ENCODE results near the gene AWAT1.
"Not testable (repeated sequence)": the region's sequence is repeated elsewhere in the genome, so short reads cannot be mapped to it uniquely, and the experiment has no call there.

Gene AWAT1

DNA sequence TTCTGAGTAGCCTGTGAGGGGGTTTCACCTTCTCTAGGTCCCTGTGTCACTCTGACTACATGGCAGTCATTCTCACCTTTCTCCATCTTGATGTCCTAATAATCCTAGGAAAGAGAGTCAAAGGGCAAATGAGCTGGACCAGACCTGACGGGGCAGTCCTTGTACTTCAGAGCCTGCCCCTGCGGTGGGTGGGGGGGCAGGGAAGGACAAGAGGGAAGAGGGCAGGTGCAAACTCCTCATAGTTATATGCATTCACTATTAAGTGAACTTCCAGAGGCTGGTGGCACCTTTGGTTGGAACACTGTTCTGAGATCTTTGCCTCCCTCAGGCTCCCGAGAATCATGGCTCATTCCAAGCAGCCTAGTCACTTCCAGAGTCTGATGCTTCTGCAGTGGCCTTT lies at the start of gene AWAT1:
Gene AWAT1, plus strand, starts transcription at position 301 of the 400 bp plus-strand sequence. Its CDS starts 41 bp downstream, at position 342.
- H3K27ac ChIP-seq, result no peak within 1 kb of the TSS
- TF ChIP-seq Cebpa-rat (IDR thresholded peaks at IDR 0.05), result no peak
- H3K4me2 ChIP-seq, result no peak within 1 kb of the TSS
- no peaks in the 10 kb centered on the region for H3K4me1 ChIP-seq
- H3K27me3 ChIP-seq, result peaks cover 80% of the 10 kb centered on the region
- H3K4me3 ChIP-seq, result no peak within 1 kb of the TSS
- H3K36me3 ChIP-seq, result no peaks in the 10 kb centered on the region
- no peaks in the 10 kb centered on the region for H3K9me3 ChIP-seq
- no peak within 1 kb of the TSS for H3K9ac ChIP-seq
- H4K20me1 ChIP-seq, result peaks cover 6% of the 10 kb centered on the region; the same call in 1 of the 2 replicates

DNA sequence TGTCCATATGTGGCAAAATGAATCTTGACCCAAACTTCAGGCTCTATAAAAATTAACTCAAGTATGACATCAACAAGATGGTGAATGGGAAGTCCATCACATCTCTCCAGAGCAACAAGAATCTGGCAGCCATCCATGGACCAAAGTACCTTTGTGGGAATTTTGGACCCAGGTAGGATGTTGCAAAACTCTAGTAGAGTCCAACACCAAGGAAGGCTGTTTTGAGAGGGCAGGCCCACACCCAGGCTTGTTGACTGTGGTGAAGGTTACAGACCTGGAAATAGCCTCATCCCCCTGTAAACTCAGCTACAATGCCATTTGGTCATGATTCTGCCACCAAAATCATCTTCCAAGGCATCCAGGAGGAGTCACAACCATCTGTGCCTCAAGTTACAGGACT lies 44.2 kb upstream of the AWAT1 start:
- H3K27me3 ChIP-seq, result peaks cover 50% of the 10 kb centered on the region
- no peak for TF ChIP-seq Cebpa-rat (IDR thresholded peaks at IDR 0.05)
- H3K9ac ChIP-seq, result no peak overlapping the region
- H3K36me3 ChIP-seq, result no peaks in the 10 kb centered on the region
- peaks cover 15% of the 10 kb centered on the region for H3K9me3 ChIP-seq
- no peaks in the 10 kb centered on the region for H4K20me1 ChIP-seq
- H3K4me2 ChIP-seq, result no peak overlapping the region
- no peak overlapping the region for H3K27ac ChIP-seq
- H3K4me1 ChIP-seq, result no peaks in the 10 kb centered on the region
- H3K4me3 ChIP-seq, result no peak overlapping the region

DNA sequence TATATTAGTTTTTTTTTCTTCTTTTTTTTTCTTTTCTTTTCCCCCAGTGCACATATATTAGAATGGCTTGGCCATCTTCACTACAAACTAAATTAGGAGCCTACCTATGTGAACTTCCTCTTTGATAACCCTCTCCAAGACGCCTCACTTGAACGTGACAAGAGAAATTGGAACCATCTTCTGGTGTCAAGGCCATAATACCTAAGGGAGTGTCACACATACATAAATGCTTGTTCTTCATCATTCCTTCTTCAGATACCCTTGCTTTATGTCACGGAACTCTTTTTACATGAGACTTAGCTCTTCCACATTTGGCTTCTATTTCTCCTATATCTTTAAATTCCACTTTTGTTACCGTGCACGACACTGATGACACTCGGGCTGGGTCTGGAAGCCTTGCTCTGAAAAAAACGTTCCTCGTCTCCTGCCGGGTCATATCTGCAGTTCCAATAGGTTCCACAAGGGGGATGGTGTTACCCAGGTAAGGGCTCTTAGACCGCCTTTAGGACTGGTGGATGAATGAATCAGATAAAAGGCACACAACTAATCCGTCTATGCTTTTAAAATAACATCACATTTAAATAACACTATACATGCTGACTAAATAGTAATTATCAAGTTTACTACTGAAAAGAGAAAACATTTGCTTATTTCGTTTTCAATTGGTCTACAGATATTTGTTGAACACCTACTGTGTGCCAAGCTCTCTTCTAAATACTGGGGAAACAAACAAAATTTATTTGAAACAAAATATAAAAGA lies 37.3 kb upstream of the AWAT1 start:
- no peaks in the 10 kb centered on the region for H3K4me1 ChIP-seq
- no peak overlapping the region for H3K9ac ChIP-seq
- no peak overlapping the region for H3K27ac ChIP-seq
- no peak overlapping the region for H3K4me3 ChIP-seq
- peaks cover 9% of the 10 kb centered on the region; the same call in 1 of the 2 replicates for H3K9me3 ChIP-seq
- peaks cover 66% of the 10 kb centered on the region for H3K27me3 ChIP-seq
- TF ChIP-seq Cebpa-rat (IDR thresholded peaks at IDR 0.05), result no peak
- no peaks in the 10 kb centered on the region for H4K20me1 ChIP-seq
- no peak overlapping the region for H3K4me2 ChIP-seq
- no peaks in the 10 kb centered on the region for H3K36me3 ChIP-seq

DNA sequence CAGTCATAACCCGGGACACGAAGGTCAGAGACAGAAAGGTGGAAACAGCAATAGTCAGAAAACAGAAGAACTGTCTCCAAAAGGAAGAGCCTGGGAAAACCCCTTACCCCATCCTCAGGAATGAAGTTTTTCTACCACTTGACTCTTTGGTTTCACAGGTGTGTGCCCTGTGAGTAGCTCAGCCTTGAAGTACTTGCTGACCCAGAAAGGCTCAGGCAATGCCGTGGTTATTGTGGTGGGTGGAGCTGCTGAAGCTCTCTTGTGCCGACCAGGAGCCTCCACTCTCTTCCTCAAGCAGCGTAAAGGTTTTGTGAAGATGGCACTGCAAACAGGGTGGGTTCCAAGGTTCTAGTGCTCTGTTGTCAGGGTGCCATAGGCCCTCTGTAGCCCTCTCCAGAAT lies 32.7 kb upstream of the AWAT1 start:
- H3K27me3 ChIP-seq, result peaks cover 89% of the 10 kb centered on the region
- no peak for TF ChIP-seq Cebpa-rat (IDR thresholded peaks at IDR 0.05)
- no peak overlapping the region for H3K9ac ChIP-seq
- H3K9me3 ChIP-seq, result 0 out of 2 replicates have a peak, but pooled peaks cover 5% of the 10 kb centered on the region
- H3K4me3 ChIP-seq, result no peak overlapping the region
- no peaks in the 10 kb centered on the region for H4K20me1 ChIP-seq
- no peaks in the 10 kb centered on the region for H3K4me1 ChIP-seq
- no peak overlapping the region for H3K4me2 ChIP-seq
- no peaks in the 10 kb centered on the region for H3K36me3 ChIP-seq
- H3K27ac ChIP-seq, result no peak overlapping the region

DNA sequence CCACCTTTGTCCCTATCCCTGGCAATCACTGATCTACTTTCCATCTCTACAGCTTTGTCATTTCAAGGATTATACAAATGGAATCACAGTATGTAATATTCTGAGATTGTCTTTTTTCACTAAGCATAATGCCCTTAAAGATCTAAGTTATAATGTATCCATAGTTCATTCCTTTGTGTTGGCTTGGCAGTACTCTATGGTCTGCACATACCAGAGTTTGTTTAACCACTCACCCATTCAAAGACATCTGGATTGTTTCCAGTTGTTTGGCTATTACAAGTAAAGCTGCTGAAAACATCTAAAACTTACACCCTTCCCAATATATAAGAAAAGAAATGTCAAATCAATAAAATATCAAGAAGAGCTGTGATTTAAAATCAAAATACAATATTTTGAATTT lies 26.0 kb upstream of the AWAT1 start:
- Histone ChIP-seq H3K9me3 (0 out of 2 replicates have a peak, but pooled peaks cover 5% of the 10 kb centered on the region), H3K9ac (no peak overlapping the region), H3K36me3 (no peaks in the 10 kb centered on the region), H3K4me3 (no peak overlapping the region), H3K4me1 (no peaks in the 10 kb centered on the region), H4K20me1 (no peaks in the 10 kb centered on the region), H3K27me3 (peaks cover 34% of the 10 kb centered on the region), H3K27ac (no peak overlapping the region), H3K4me2 (no peak overlapping the region)
- TF ChIP-seq Cebpa-rat (IDR thresholded peaks at IDR 0.05), result no peak

DNA sequence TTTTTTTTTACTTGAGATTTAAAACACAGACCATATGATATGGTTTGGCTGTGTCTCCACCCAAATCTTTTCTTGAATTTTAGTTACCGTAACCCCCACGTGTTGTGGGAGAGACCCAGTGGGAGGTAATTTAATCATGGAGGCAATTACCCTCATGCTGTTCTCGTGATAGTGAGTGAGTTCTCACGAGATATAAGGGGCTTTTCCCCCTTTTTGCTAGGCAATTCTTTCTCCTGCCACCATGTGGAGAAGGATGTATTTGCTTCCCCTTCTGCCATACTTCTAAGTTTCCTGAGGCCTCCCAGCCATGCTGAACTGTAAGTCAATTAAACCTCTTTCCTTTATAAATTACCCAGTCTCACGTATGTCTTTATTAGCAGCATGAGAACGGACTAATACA lies 24.9 kb upstream of the AWAT1 start:
- H3K36me3 ChIP-seq, H4K20me1 ChIP-seq, H3K4me1 ChIP-seq, H3K9me3 ChIP-seq, H3K9ac ChIP-seq, H3K27ac ChIP-seq, H3K4me3 ChIP-seq, H3K4me2 ChIP-seq: not testable (repeated sequence)
- H3K27me3 ChIP-seq, result peaks cover 23% of the 10 kb centered on the region

DNA sequence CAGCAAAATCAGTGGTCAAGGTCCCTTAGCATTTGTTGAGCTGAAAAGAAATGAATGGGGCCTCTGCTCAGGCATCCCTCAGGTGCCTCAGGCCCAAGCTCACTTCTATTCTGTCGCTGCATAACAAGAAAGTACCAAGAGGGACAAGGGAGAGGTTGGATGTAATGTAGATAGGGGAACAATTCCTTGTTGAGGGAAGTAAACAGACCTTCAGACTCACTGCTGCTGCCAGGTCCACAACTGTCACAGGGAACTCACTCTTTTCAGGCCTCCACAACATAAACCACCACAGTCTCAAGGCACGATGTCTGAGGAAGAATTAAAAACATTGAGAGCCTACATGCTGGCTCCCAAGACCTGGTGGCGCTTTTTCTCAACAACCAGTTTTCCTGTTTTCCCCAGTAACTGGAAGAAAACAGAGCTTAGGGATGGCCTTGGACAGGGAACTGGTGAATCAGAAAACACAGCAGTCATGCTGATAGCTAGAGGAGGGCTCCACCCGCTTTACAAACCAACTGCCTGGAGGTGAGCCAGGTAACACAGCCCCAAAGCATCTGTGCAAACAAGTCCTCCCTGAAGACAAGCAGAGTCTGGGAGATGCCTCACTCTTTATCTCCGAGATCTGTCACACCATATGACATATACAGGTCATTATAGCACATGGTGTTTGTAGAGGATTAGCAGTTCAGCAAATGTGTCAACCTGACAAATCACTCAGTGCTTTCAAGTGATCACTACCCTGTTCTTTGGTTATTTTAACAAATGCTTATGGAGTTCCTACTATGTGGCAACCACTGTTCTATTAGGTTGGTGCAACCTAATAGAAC lies 14.3 kb upstream of the AWAT1 start:
- Histone ChIP-seq H4K20me1 (no peaks in the 10 kb centered on the region), H3K27me3 (peaks cover 70% of the 10 kb centered on the region), H3K4me1 (no peaks in the 10 kb centered on the region), H3K4me3 (no peak overlapping the region), H3K36me3 (no peaks in the 10 kb centered on the region), H3K4me2 (no peak overlapping the region), H3K9ac (no peak overlapping the region), H3K27ac (no peak overlapping the region), H3K9me3 (peaks cover 29% of the 10 kb centered on the region)
- no peak for TF ChIP-seq Cebpa-rat (IDR thresholded peaks at IDR 0.05)

DNA sequence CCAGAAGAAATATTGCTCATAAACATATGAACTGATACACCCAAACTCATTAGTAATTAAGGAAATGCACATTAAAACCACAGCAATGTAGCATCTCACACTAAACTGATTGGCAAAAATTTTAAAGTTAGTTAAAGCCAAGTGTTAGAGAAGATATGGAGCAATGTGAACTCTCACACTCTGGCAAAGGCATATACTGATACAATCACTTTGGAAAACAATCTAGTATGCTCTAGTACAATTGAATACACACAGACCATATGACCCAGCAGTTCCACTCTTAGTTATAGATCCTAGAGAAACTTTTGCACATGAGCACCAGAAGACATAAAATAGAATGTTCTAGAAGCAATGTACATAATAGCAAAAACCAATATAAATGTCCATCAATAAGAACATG lies 8.4 kb upstream of the AWAT1 start:
- Histone ChIP-seq H4K20me1 (no peaks in the 10 kb centered on the region), H3K27me3 (peaks cover 75% of the 10 kb centered on the region), H3K36me3 (no peaks in the 10 kb centered on the region), H3K9ac (no peak overlapping the region), H3K27ac (no peak overlapping the region), H3K9me3 (no peaks in the 10 kb centered on the region), H3K4me1 (no peaks in the 10 kb centered on the region), H3K4me3 (no peak overlapping the region), H3K4me2 (no peak overlapping the region)
- TF ChIP-seq Cebpa-rat (IDR thresholded peaks at IDR 0.05), result no peak

DNA sequence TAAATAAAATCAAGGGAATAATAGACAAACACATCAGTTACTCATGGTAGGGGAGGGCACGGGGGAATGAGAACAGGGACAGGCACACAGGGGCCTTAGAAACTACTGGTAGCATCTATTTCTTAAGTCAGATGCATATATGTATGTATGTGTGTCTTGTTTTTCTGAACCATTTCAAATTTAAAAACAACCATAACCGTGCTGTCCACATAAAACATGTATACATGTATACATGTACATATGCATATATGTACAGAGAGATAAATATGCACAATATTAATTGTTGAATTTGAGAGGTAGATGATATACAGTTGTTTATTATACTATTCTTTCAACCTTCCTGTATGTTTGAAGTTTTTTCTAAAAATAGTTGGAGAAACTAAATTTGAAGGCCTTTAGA lies 7.8 kb upstream of the AWAT1 start:
- Histone ChIP-seq H3K4me2 (no peak overlapping the region), H4K20me1 (no peaks in the 10 kb centered on the region), H3K9me3 (no peaks in the 10 kb centered on the region), H3K27ac (no peak overlapping the region), H3K4me3 (no peak overlapping the region), H3K36me3 (no peaks in the 10 kb centered on the region), H3K27me3 (peaks cover 77% of the 10 kb centered on the region), H3K9ac (no peak overlapping the region), H3K4me1 (no peaks in the 10 kb centered on the region)
- no peak for TF ChIP-seq Cebpa-rat (IDR thresholded peaks at IDR 0.05)

DNA sequence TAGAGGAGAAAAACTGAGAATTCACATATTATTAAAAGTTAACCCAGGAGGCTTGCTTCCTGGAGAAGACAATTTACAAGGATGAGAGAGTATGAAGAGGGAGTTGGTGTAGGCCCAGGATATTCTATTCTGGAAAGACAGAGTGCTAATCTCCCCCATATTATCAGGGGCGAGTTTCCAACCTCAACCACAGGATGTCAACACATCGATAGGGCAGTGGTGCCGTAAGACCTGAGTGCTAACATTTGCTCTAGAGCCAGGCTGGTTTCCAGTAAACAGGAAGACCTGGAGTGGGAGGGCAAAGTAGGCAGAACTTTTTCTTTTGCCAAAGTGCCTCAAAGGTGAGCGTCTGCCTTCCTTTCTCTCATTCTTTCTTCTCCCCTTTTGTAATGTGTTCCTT lies 2.8 kb upstream of the AWAT1 start:
- Histone ChIP-seq H3K27me3 (peaks cover 81% of the 10 kb centered on the region), H3K4me2 (no peak overlapping the region), H3K36me3 (no peaks in the 10 kb centered on the region), H3K4me1 (no peaks in the 10 kb centered on the region), H3K4me3 (no peak overlapping the region), H3K27ac (no peak overlapping the region), H4K20me1 (no peaks in the 10 kb centered on the region), H3K9me3 (no peaks in the 10 kb centered on the region), H3K9ac (no peak overlapping the region)
- no peak for TF ChIP-seq Cebpa-rat (IDR thresholded peaks at IDR 0.05)

Measured in BLaER1 (cell line).